Effector CD4-positive, alpha-beta T cell (primary cell): Measurements from ENCODE around the gene ZBTB20.

ENCODE experiments used
- DNase-seq: peaks from one replicate; pipeline ENCODE4 v3.0.0-alpha.2; 2020

Gene ZBTB20

DNA sequence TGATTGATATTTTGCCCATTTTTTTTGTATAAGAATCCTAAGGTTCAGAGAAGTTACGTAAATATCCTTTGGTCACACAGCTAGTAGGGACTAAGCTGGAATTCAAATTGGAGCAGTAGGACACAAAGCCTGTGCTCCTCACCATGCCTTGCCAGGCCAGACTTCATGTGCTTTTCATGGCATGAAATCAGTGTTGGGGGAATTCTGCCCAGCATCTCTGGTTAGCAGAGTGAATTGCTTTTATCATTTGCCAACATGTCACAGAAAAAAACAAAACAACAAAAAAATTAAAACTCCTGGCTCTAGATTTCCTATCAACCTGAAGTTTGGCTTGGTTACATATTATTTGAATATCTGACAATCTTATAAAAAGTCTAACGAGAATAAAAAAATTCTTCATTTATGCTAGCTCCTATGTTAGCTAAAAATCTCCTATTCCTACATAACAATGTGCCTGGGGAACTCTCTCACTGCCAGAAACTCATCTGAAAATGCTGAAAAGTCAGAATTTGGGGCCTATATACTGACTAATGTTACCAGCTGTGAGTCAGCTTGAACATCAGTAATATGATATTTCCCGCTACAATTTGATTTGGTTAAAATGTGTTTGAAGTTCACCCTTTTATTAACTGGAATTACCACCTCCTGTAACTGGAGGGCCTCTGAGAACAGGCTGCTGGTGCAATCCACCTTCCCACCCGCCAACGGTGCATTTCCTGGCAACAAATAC, 711.5 kb downstream of the ZBTB20 start:
- no peak for DNase-seq

DNA sequence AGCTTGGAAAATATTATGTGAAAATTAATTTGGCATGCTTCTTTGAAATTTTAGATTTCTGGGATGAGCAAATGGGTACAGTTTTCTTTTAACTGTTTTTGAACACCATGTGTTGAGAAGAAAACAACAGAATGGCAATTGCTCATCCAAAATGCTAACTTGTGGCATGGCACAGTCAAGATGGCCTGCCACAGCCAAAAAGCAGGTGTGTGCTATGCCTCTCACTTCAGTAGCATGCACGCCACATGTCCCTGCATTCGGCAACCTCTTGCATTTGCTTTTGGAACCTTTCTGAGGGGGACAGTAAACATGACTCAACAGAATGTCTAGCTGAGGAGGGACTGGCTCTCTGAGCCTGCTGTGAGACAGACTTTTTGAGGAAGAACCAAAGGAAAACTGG, 714.8 kb downstream of the ZBTB20 start:
- no peak for DNase-seq

DNA sequence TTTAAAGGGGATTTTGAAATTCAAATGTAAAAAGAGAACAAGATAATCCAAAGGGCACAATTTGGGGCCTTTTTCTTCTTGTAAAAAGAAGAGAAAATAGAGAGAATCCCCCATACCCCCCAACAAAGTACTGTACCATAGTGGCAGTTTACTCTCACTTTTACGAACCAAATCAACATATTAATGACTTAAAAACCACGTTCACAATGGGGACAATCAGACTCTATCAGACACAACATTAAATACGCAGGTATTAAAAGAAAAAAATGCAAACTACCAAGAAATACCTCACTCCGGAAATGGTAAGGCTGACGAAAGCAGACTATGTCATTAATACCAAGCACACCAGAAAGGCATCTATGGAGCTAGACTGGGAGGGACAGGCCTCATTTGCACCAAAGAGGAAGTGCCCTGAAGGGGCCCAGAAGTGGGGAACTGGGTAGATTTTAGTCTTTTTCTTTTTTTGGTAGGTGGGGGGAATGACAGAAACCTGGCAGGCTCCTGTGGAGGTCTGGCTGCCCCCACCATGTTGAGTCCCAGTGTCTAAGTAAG, 719.0 kb downstream of the ZBTB20 start:
- no peak for DNase-seq

DNA sequence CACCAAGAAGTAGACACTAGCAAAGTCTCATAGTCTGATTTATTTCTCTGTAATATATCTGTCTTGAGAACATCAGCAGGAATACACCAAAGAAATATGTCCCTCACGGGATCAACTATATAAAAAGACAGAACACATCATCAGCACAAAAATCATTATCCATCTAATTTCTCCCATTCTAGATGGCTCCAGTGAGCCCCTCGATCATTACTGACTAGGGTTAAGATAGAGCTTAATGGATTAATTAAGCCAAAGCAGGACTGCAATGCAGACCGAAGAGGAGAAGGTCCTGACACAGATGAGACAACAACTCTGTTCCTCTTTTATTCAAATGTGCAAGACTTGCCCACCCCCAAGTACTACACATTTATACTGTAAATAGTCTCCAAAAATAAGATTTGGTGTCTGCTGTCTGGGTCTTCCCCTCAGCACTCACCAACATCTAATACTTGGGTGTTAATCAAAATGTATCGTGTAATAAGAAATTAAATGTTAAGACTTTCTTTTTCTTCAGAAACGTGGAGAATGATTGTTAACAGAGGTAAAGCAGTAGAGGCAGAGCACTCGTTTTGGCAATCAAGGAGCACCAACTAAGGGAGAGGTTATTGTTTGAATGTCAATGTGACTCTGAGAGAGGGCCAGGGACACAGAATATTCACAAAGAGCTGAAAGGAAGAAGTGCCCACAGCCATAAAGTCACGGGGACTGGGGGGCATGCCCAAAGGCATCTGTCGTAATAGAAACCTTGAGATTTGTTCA, 719.6 kb downstream of the ZBTB20 start:
- no peak for DNase-seq

DNA sequence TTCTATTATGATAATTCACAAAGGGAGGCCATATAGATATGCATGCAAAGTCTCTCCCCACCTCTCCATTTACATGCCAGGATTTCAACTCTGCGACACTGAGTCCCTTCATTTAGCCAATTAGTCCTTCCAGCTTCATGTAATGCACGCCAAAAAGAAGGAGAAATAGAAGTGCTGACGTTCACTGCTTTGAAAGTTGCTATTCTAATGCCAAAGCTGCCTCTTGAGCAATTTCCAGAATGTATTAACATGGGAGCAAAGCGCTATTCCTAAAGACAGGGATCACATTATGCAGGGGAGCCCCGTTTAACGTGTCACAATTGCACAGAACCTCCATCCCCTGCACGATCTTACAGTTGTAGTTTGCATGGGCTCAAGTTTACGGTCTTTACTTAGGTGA, 722.8 kb downstream of the ZBTB20 start:
- DNase-seq, result no peak

DNA sequence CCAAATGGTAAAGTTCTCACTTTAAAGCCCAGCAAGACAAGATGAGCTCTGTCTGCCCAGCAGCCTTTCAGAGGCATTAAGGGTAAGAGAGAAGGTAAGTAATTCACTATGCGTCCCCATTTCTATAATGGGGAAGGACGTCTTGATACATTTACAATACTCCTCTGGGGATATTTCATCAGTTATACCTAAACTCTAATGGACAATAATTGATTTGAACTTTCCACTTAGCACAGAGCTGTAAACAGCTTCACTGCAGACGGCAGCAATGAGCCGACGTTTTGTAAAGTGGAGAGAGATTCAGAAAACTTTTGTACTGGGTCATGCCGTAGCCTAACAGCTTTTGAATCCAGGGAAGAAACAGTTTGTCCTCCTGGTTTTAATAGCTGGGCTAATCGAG, 725.9 kb downstream of the ZBTB20 start:
- DNase-seq, result no peak

DNA sequence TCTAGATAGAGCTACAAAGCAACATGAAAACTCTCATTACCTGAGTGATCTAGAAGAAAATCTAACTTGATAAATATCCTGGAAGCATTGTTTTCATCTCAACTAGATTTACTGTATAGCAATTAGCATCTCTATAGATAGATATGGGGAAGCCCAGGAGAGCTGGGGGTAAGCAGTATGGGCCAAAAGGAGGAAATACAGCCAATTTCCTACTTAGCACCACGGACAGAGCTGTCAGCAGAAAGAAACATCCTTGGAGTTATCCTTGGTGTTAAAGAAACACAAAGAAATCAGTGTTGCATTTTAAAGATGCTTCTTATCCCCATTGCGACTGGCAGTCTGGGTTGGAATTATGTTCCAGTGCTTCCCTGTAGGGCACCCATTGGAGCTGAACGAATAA, 727.0 kb downstream of the ZBTB20 start:
- no peak for DNase-seq

DNA sequence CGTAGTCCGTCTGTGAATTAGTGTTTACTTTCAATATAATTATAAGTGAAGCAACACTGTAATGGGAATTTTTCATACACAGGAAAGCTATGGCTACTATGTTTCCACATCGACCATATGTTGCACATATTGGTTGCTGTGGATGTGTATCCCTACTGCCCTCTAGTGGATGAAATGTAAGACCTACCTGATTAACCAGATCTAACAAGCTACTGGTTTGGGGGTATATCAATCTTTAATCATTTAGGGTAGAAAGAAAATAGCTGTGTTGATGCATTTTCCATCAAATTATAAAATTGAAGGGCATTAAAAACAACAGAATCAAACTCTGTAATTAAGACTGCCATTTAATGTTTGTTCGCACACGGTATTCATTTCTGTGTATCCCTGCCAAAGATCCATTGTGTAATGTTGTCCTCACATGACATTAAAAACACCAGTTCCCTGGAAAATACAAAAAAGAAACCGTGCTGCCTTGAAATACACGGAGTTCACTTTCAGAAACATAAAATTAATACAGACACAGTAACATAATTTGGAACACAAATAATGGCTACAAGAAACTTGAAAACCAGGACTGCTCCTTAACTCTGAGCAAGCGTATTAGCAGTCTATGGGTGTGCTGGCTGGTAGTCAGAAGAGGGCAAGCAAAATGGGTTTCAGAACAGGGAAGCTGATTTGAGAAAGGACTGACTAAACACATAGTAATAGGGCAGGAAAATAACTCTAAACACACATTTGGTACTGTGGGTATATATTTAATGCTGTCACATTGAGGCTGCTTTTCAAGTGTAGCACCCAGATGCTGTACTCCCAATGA, 728.2 kb downstream of the ZBTB20 start:
- DNase-seq, result no peak

DNA sequence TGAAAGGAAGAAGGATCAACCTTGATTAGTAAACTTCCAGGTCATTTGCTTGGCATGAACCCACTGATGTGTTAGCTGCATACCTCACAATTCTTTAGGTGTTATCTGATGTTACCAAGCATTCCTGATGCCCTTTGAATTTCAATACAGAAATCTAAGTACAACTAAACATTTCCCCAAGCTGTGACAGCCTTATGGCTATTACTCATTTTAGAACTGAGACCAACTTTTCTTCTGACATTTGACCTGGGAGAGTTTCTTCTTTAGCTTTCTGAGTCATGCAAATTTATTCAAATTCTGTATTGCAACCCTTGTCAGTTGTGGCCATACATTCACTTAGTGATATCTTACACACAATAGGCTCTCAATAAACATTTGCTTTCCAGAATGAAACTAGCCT, 729.0 kb downstream of the ZBTB20 start:
- no peak for DNase-seq

DNA sequence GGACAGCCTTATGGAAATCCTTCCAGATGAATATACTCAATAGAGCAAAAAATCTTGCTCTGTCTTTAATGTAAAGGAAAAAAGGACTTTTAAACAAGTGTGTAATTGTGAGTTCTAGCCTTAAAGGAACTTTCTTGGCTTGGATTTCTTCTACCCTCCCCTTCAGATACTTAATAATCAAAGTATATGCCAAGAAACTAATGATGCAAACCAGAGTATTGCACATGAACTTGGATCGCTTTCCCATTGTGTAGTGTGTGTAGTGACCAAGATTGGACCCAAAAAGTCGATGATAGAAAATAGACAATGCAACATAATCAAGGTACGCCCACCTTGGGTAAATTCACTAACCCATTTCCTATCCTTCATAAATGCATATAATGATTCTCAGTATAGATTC, 729.4 kb downstream of the ZBTB20 start:
- no peak for DNase-seq

DNA sequence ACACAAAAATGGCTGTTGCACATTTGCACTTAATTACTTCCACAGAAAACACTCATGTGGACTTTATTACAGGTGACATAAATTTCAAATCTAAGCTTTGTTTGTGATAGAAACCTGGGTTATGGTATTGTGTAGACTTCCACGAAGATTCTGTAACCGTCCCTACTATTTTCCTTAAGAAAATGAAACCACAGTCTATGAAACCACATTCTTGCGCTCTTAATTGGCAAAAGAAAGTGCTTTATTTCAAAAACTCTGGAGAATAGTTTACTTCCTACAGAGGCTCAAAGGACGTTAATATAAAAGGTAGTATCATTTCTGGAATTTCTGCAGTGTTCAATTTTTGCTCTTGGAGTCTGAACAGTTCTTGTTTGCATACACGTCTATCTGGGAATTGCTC, 729.8 kb downstream of the ZBTB20 start:
- no peak for DNase-seq

DNA sequence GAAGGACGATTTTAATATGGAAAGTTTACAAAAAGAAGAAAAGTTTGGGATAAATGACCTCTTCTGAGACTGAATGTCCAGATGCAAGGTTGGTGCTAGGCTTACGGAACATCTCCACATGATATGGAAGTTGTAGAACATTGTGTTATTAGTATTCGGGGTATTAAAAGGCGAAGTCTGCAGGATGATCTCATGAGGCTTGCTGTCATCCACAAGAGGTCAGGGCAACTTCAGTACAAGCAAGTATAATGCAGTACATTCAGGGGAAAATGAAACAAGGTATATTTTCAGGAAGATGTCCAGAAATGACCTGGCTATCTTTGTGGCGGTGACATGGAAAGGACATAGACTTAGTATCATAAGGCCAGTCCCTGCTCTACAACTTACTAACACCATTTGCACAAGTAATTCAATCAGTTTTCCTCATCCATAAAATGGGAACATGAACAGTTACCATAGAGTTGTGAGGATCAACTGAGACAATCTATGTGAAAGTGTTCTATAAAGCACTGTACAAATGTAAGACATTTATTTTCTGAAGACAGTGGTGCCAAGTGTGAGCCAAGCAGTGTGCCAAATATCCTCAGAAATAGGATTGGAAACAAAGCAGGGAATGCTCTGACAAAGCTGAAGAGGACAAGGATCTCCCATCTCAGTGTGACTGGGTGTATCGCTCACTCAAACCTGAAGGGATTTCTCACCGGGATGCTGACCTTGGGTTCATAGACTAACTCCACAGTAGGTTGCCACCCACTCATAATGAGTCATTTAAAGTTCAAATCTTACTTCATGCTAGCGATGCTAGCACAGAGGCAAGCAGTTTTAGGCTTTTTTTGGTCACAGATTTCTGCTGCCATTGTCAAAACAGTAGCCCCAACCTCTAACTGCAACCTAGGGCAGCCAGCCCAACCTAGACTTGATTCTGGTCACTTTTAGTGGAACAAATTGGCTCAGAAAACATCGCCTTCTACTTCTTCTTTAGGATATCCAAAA, 735.0 kb downstream of the ZBTB20 start:
- no peak for DNase-seq

DNA sequence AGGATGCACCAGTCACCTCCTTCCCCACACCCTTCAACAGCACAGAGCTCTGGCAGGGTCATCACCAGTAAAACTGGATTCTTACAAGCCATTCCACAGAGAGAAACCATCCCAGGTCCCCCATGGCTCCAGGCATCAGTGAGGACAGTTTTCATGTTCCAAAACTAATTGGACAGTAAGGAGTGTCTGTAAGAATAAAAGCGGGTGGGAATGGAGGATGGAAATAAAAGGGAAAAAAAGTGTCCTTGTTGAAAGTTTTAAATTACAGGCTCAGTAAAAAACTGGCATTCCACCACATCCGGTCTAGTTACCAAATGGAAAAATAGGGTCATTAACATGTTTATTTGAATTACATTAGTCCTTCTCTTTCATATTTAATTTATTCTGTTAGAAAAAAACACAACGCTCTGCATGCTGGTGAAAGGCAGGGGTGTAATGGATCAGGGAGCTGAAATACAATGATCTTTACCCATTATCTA, 735.9 kb downstream of the ZBTB20 start:
- DNase-seq, result no peak

DNA sequence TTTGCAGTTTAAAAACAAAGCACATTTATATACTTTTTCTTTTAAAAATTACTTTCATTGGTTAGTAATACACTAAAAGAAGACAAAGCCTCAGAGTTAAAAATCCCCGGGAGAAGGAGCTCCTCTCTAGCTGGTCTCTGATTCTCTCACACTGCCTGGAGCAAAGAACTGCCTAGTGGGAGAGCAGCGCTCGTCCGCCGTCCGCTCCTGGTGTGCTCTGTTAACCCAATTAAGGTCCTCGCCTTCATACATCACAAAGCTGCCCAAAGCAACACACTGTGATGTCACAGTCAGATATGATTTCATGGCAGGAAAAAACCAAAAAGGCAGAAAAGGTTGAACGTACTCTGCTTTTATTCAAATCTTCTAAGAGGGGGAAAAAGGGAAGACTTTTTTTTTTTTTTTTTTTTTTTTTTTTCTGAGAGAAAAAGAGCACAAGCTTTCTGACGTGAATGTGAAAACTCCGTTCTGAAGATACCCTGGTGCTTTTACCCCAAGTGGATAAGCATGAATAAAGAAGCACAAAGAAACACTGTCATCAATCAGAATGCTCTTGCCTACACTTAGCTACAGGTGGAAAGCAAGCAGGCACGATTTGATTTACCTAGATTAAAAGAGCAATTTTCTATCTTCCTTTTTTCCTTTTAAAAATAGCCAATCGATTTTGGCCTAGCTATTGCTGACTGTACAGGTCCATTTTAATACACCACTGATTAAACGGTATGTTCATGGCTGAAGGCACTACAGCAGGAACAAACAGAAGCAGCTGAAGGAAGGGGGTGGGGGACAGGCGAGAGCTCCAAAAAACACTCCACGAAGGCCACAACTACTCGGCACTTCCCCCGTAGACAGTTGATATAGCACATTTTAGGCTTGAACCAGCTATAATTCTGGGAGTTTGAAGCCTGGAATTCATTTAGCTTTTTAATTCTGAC, 738.1 kb downstream of the ZBTB20 start:
- no peak for DNase-seq

DNA sequence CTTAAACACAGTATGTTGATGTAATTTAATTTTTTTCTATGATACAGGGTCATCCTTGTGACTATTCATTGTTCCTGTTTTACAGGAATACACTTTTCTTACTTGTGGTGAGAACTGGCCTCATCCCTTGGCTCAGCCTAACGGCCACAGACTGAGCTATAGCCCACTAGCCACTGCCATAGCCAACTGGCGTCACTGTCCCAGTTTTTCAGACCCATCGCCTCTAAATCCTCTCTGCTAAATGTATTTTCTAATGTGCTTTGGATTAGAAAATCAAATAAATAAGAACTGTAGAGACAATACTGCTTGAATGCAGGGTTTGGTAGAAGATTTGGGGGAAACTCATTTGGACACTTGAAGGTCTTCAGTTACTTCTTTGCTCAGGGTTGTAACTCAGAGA, 740.2 kb downstream of the ZBTB20 start:
- DNase-seq, result no peak

DNA sequence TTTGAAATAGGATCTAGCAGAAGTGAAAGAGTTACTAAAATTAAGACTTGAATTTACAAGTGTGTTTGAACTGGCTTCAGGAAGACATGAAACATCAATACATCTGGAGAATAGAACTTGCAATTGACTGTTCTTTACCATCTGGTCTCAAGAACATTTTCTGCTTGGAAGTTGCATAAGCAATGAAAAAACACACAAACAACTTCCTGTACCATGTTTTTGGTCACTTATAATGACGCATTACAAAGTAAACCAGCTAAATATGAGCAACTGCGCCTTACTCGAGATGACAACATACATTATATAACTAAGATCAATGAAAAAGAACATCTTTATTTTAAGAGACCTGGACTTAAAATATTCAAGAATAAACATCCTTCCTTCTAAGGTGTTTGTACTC, 740.8 kb downstream of the ZBTB20 start:
- DNase-seq, result no peak

DNA sequence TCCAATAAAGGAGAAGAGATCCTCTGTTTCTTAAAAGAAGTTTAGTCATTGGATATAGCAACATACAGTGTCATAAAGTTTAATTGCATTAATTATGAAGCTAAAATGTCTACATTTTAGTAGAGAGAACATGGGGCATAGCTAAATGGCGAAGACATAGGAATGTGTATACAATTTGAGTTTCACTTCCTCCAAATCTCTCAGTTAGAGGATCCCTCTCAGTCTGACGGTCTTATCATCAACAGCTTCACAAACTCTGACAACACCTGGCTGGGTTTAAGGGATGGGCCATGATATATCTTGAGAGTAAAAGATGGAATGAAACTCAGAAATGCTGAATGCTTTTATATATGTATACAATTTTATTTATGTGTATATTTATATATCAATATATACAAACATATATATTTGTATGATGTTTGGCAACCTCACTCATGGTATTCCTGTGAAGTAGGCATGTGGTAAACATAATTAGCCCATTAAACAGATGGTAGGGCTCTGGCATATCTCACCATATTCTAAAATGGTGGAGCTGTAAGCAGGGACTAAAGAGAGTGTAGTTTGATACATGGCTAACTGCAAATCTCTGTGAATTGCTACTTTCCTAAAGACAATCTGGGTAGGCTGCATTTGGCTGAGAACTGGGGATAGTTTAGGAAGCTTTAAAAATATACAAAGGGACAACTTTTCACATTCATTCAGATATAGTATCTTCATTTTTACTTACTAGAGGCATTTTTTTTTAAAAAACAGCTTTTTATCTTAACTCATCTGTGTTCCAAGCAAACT, 741.7 kb downstream of the ZBTB20 start:
- DNase-seq, result no peak

DNA sequence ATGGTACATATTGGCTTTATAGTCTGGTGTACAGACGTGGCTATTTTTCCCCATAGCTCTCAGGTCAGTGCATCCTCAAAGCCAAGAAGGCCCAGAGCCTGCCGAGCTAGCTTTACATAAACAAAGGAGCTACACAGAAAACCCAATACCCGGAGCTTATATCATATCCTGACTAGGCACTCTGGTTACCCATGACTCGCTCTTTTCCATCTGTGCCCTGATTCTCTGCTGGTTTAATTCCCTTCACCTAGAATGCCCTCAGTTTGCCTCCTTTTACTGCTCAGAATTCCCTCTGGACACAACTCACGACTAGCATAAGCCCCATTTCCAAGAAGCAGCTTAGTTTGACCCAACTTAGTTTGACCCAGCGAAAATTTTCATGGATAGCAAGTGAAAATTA, 742.5 kb downstream of the ZBTB20 start:
- no peak for DNase-seq

DNA sequence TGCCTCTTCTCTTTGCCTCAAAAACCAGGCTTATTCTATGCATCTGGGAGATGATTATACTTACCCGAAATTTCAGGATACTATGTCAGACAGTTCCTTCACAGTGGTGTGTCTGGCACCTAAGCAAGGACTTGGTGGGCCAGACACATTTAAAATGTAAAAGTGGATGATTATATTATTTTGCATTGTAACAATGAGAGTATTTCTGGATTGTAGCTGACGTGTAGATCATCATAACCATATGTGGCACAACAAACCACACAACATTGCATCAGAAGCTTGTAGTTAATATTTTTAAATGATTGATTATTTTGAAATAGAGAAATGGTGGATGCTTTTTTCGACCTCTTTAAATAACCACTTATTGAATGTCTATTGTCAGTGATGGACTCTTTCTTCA, 744.2 kb downstream of the ZBTB20 start:
- DNase-seq, result no peak

DNA sequence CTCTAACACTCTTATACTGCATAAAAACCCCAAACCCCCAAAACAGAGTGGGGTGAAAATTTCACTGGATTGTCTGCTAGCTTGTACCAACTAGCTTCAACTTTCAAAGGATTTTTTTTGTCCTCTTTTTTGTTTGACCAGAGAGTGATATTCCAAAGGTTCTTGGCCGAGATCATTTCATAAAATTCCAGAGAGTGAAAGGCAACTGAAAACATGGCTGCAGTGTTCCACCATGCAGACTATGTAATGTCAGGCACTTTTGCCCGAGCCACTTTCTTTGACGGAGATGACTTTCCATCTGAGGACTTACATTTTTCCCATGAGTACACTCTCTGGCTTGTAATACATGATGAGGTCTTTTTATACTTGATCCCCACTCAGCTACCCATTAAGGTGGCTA, 745.7 kb downstream of the ZBTB20 start:
- no peak for DNase-seq
